SU-DHL-6 (cell line): ENCODE measurements around the gene RABEP2.

Experiments
- EZH2phosphoT487 ChIP-seq: fragments of 200-600 bp; sonication (generic), shearing (Covaris generic); conservative IDR thresholded peaks from 2 replicates; pipeline ENCODE4 v1.6.1; 2018; ENCODE audit warnings: mild to moderate bottlenecking, antibody characterized with exemption, low read length, moderate library complexity, mixed read lengths
- TF ChIP-seq, protein P1 (sequence below): fragments of 200-600 bp; sonication (generic); IDR thresholded peaks from one replicate; pipeline ENCODE4 v1.5.1; 2017; ENCODE audit warnings: antibody characterized with exemption, mild to moderate bottlenecking, low read length, moderate library complexity; ENCODE audit not compliant: insufficient read depth, poor library complexity, severe bottlenecking

- TF ChIP-seq, protein P1, sequence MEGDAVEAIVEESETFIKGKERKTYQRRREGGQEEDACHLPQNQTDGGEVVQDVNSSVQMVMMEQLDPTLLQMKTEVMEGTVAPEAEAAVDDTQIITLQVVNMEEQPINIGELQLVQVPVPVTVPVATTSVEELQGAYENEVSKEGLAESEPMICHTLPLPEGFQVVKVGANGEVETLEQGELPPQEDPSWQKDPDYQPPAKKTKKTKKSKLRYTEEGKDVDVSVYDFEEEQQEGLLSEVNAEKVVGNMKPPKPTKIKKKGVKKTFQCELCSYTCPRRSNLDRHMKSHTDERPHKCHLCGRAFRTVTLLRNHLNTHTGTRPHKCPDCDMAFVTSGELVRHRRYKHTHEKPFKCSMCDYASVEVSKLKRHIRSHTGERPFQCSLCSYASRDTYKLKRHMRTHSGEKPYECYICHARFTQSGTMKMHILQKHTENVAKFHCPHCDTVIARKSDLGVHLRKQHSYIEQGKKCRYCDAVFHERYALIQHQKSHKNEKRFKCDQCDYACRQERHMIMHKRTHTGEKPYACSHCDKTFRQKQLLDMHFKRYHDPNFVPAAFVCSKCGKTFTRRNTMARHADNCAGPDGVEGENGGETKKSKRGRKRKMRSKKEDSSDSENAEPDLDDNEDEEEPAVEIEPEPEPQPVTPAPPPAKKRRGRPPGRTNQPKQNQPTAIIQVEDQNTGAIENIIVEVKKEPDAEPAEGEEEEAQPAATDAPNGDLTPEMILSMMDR = no peak
- TF ChIP-seq EZH2phosphoT487 = no peak
These were observed 1.2 kb downstream of the RABEP2 start for GRCh38 chr16:28923652-28924398.
